Mesendoderm (in vitro differentiated cells): ENCODE measurements around the gene TEX12.

ENCODE experiments used
- DNase-seq: peaks from one replicate; pipeline ENCODE4 v3.0.0; 2013
- H2AK5ac ChIP-seq: 2 replicates; pipeline ENCODE4 v1.6.1; 2013; ENCODE audit warnings: low read length, inconsistent platforms
- H2BK120ac ChIP-seq: 2 replicates; pipeline ENCODE4 v1.6.1; 2013; ENCODE audit warnings: low read depth, mild to moderate bottlenecking, low read length, moderate library complexity, mixed read lengths
- H2BK15ac ChIP-seq: replicated peaks from 2 replicates; pipeline ENCODE4 v1.6.1; 2013; ENCODE audit warnings: low read depth, mild to moderate bottlenecking, moderate library complexity
- H2BK5ac ChIP-seq: 2 replicates; pipeline ENCODE4 v1.6.1; 2013; ENCODE audit warnings: low read length, inconsistent platforms
- H3K18ac ChIP-seq: 2 replicates; pipeline ENCODE4 v1.6.1; 2013; ENCODE audit warnings: mild to moderate bottlenecking, low read length, mixed read lengths
- H3K23ac ChIP-seq: one replicate; pipeline ENCODE4 v1.6.1; 2013; ENCODE audit warnings: low read length
- H3K27ac ChIP-seq: 2 replicates; pipeline ENCODE4 v1.5.1; 2013; ENCODE audit warnings: low read depth, mild to moderate bottlenecking, inconsistent platforms, low read length, moderate library complexity
- H3K27me3 ChIP-seq: 2 replicates; pipeline ENCODE4 v1.6.1; 2013; ENCODE audit warnings: low read length, control low read depth, mild to moderate bottlenecking, inconsistent platforms; ENCODE audit not compliant: insufficient read depth, poor library complexity
- H3K36me3 ChIP-seq: 2 replicates; pipeline ENCODE4 v1.6.1; 2013; ENCODE audit warnings: low read length, inconsistent platforms; ENCODE audit not compliant: control insufficient read depth, insufficient read depth
- H3K4ac ChIP-seq: one replicate; pipeline ENCODE4 v1.6.1; 2013; ENCODE audit warnings: low read depth, mild to moderate bottlenecking, low read length, moderate library complexity
- H3K4me1 ChIP-seq: 2 replicates; pipeline ENCODE4 v1.6.1; 2013; ENCODE audit warnings: low read depth, low read length, inconsistent platforms; ENCODE audit not compliant: control insufficient read depth
- H3K4me2 ChIP-seq: 2 replicates; pipeline ENCODE4 v1.6.1; 2013; ENCODE audit warnings: low read length
- H3K4me3 ChIP-seq: 2 replicates; pipeline ENCODE4 v1.5.1; 2013; ENCODE audit warnings: mild to moderate bottlenecking, low read length
- H3K56ac ChIP-seq: one replicate; pipeline ENCODE4 v1.6.1; 2013; ENCODE audit warnings: low read length
- H3K79me1 ChIP-seq: 2 replicates; pipeline ENCODE4 v1.6.1; 2013; ENCODE audit warnings: low read length, inconsistent platforms
- H3K79me2 ChIP-seq: 2 replicates; pipeline ENCODE4 v1.6.1; 2013; ENCODE audit warnings: mild to moderate bottlenecking, low read length; ENCODE audit not compliant: control insufficient read depth, insufficient read depth
- H3K9ac ChIP-seq: 2 replicates; pipeline ENCODE4 v1.6.1; 2013; ENCODE audit warnings: low read length, inconsistent platforms
- H4K5ac ChIP-seq: one replicate; pipeline ENCODE4 v1.6.1; 2013; ENCODE audit warnings: low read length
- H4K8ac ChIP-seq: one replicate; pipeline ENCODE4 v1.6.1; 2013; ENCODE audit warnings: low read depth, mild to moderate bottlenecking, control low read depth, low read length, moderate library complexity
- WGBS: extraction: QIAGEN DNeasy Blood & Tissue Kit; methylation state at CpG from one replicate; pipeline ENCODE4 v1.1.7; 2013; ENCODE audit warnings: low lambda C conversion rate, missing lambda C conversion rate; ENCODE audit not compliant: insufficient coverage; ENCODE audit errors: extremely low coverage; 5-methylcytosine and 5-hydroxymethylcytosine counted together

The TEX12 gene

GRCh38 chr11:112156153-112156955 lies 10.8 kb upstream of the TEX12 start:
- Histone ChIP-seq H3K27ac (no peak overlapping the region), H3K4ac (no peak overlapping the region), H3K9ac (no peak overlapping the region), H3K79me2 (no peaks in the 10 kb centered on the region), H2AK5ac (no peak overlapping the region), H3K4me1 (no peaks in the 10 kb centered on the region), H2BK5ac (no peak overlapping the region), H3K18ac (no peak overlapping the region), H3K23ac (no peak overlapping the region), H3K4me3 (no peak overlapping the region), H3K4me2 (no peak overlapping the region), H3K56ac (no peak overlapping the region), H3K79me1 (no peaks in the 10 kb centered on the region), H2BK15ac (no peak overlapping the region), H4K8ac (no peak overlapping the region), H3K36me3 (no peaks in the 10 kb centered on the region), H2BK120ac (no peak overlapping the region), H4K5ac (no peak overlapping the region), H3K27me3 (no peaks in the 10 kb centered on the region)
- WGBS, result no CpG with 5 or more reads among the region's 5 CpGs
- DNase-seq, result no peak

GRCh38 chr11:112156956-112157766 lies 10.0 kb upstream of the TEX12 start:
- no peak overlapping the region for H3K9ac ChIP-seq
- no peak overlapping the region for H3K18ac ChIP-seq
- no peak overlapping the region for H2BK15ac ChIP-seq
- no peak overlapping the region for H3K4ac ChIP-seq
- H3K4me2 ChIP-seq, result no peak overlapping the region
- H3K23ac ChIP-seq, result no peak overlapping the region
- H2AK5ac ChIP-seq, result no peak overlapping the region
- DNase-seq, result peak; percentile 26
- no peaks in the 10 kb centered on the region for H3K4me1 ChIP-seq
- no peak overlapping the region for H2BK120ac ChIP-seq
- no peak overlapping the region for H4K5ac ChIP-seq
- H2BK5ac ChIP-seq, result no peak overlapping the region
- H3K27ac ChIP-seq, result no peak overlapping the region
- no peak overlapping the region for H3K56ac ChIP-seq
- no CpG with 5 or more reads among the region's 4 CpGs for WGBS
- H3K79me1 ChIP-seq, result no peaks in the 10 kb centered on the region
- H3K27me3 ChIP-seq, result no peaks in the 10 kb centered on the region
- H3K4me3 ChIP-seq, result no peak overlapping the region
- H4K8ac ChIP-seq, result no peak overlapping the region
- no peaks in the 10 kb centered on the region for H3K79me2 ChIP-seq
- H3K36me3 ChIP-seq, result no peaks in the 10 kb centered on the region

GRCh38 chr11:112159098-112160065 lies 7.8 kb upstream of the TEX12 start:
- H2BK5ac ChIP-seq, result no peak overlapping the region
- H3K79me2 ChIP-seq, result no peaks in the 10 kb centered on the region
- no peak overlapping the region for H4K5ac ChIP-seq
- no peak overlapping the region for H3K4me3 ChIP-seq
- no peak overlapping the region for H2AK5ac ChIP-seq
- no peaks in the 10 kb centered on the region for H3K4me1 ChIP-seq
- no peak overlapping the region for H3K9ac ChIP-seq
- H3K27me3 ChIP-seq, result no peaks in the 10 kb centered on the region
- H3K4me2 ChIP-seq, result no peak overlapping the region
- no peak overlapping the region for H3K4ac ChIP-seq
- no peaks in the 10 kb centered on the region for H3K79me1 ChIP-seq
- no peak overlapping the region for H3K23ac ChIP-seq
- no CpG with 5 or more reads among the region's 7 CpGs for WGBS
- H3K36me3 ChIP-seq, result no peaks in the 10 kb centered on the region
- H4K8ac ChIP-seq, result no peak overlapping the region
- H2BK15ac ChIP-seq, result no peak overlapping the region
- H3K27ac ChIP-seq, result no peak overlapping the region
- no peak overlapping the region for H3K56ac ChIP-seq
- DNase-seq, result no peak
- H2BK120ac ChIP-seq, result no peak overlapping the region
- no peak overlapping the region for H3K18ac ChIP-seq

GRCh38 chr11:112160091-112160848 lies 6.9 kb upstream of the TEX12 start:
- Histone ChIP-seq H3K79me1 (no peaks in the 10 kb centered on the region), H4K8ac (no peak overlapping the region), H3K4me2 (no peak overlapping the region), H3K79me2 (no peaks in the 10 kb centered on the region), H4K5ac (no peak overlapping the region), H3K27ac (no peak overlapping the region), H3K27me3 (no peaks in the 10 kb centered on the region), H2BK15ac (no peak overlapping the region), H3K9ac (no peak overlapping the region), H2BK120ac (no peak overlapping the region), H3K4me1 (no peaks in the 10 kb centered on the region), H3K18ac (no peak overlapping the region), H3K56ac (no peak overlapping the region), H3K23ac (no peak overlapping the region), H3K4me3 (no peak overlapping the region), H2AK5ac (no peak overlapping the region), H3K36me3 (no peaks in the 10 kb centered on the region), H3K4ac (no peak overlapping the region), H2BK5ac (no peak overlapping the region)
- WGBS, result no CpG with 5 or more reads among the region's 2 CpGs
- no peak for DNase-seq

- Histone ChIP-seq H2BK15ac (no peak overlapping the region), H3K79me1 (no peaks in the 10 kb centered on the region), H3K27ac (no peak overlapping the region), H3K4me3 (no peak overlapping the region), H3K27me3 (no peaks in the 10 kb centered on the region), H3K56ac (no peak overlapping the region), H3K4ac (no peak overlapping the region), H3K4me2 (no peak overlapping the region), H4K5ac (no peak overlapping the region), H2BK120ac (no peak overlapping the region), H3K23ac (no peak overlapping the region), H3K18ac (no peak overlapping the region), H3K79me2 (no peaks in the 10 kb centered on the region), H2BK5ac (no peak overlapping the region), H3K9ac (no peak overlapping the region), H3K4me1 (no peaks in the 10 kb centered on the region), H2AK5ac (no peak overlapping the region), H3K36me3 (no peaks in the 10 kb centered on the region), H4K8ac (no peak overlapping the region)
- WGBS, result no CpG with 5 or more reads among the region's 1 CpG
- no peak for DNase-seq
These were observed 6.2 kb upstream of the TEX12 start for GRCh38 chr11:112161012-112161411.
